NCI-H1417 treated with DMSO at 0.1 percent for 48 hours (cell line): ENCODE measurements around the gene TMEM203.
A peak's percentile ranks its signal among the peaks of the same experiment; 100 is the strongest.
"Not testable (repeated sequence)": the region's sequence is repeated elsewhere in the genome, so short reads cannot be mapped to it uniquely, and the experiment has no call there.

Experiments used
- DNase-seq: peaks from one replicate; lab custom pipeline; 2025; lab: John Stamatoyannopoulos, UW

The TMEM203 gene

GRCh38 chr9:137205126-137206069 lies at the start of gene TMEM203, which contains the start of gene NDOR1:
Gene TMEM203, minus strand, starts transcription at chr9:137205648. Its CDS starts 234 bp downstream, at chr9:137205414.
Gene NDOR1, plus strand, starts transcription at chr9:137205700. Its CDS starts 78 bp downstream, at chr9:137205778.
- DNase-seq = no peak

DNA sequence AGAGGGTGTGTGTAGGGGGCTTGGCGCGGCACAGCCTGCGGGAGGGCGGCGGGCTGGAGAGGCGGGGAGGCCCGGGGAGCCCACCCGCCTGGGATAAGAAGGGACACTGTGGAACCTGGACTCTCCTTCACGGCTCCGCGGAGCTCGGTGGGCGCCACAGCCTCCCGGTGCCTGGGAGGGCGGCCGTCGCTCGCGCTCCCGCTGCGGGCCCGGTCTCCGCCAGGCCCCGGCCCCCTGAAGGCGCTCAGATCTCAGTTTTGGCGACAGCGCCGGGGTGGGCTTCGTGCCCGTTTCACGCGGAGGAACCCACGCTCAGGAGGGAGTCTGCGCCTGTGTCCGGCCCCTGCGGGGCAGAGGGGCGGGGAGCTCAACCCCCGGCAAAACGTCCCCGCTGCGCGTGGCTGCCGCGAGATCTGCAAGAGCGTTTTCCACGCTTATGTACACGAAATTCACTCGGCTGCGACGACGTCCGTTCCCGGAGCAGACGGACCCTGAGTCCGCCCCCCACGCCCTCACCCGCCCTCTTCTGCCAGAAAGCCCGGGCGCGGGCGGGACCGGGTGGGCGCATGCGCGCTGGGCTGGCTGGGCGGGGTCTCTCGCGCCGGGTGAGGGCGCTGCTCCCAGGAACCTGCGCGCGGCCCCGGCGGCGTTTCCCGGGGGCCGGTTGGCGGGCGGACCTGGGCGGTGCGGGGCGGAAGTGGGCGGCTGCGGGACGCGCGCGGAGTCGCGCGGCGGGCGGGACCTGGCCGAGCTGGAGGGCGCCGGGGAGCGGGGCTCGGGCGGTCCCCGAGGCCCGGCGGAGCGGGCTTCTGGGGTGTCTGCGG lies 49.4 kb upstream of the TMEM203 start, which contains the start of gene NELFB:
Gene NELFB, plus strand, starts transcription at position 704 of the 824 bp plus-strand sequence.
- peak; percentile 46 for DNase-seq

GRCh38 chr9:137253717-137254623 lies 48.5 kb upstream of the TMEM203 start:
- no peak for DNase-seq

- DNase-seq = no peak
These were observed 47.4 kb upstream of the TMEM203 start for GRCh38 chr9:137252555-137253506.

DNA sequence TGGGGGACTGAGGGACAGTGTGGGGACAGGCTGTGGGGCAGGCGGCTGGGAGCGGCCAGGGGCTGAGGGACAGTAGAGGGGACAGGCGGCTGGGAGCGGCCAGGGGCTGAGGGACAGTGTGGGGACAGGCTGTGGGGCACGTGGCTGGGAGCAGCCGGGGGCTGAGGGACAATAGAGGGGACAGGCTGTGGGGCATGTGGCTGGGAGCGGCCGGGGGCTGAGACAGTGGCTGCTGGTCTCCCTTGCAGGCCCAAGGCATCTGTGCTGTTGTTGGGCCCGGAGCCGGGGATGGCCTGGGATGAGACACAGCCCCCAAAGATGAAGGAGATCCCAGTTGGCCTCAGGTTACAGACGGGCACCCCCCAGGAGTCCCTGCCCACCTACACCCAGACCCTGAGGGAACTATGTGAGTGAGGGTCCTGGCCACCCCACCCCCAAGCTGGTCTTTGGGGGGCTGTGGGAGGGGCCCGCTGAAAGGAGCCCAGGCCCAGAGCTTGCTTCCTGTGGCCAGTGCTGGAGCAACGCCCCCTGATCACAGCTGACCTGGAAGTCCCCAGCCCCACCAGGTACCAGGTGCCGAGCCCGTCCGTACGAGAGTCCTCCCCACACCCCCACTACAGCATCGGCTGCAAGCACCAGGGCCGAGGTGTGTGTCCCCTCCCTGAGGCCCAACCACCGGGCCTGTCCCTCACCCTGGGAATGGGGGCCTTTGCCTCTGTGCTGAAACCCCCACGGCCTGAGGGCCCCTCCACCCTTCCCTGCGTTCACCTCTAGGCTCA lies 46.2 kb upstream of the TMEM203 start:
- no peak for DNase-seq

DNA sequence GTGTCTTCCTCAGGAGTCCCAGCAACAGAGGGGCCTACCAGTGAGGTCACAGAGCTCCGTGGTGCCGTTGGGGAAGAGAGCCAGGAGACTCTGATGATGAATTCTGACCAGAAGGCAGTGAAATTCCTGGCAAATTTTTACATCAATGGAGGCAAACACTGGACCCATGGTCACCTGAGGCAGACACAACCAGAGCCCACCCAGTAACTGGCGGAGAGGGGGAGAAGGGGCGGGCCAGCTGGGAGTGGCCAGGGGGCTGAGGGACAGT lies 45.7 kb upstream of the TMEM203 start, which contains the start of gene STPG3:
Gene STPG3, plus strand, starts transcription at position 93 of the 268 bp plus-strand sequence. Its CDS starts 1 bp downstream, at position 94.
- no peak for DNase-seq

GRCh38 chr9:137250329-137251193 lies 45.1 kb upstream of the TMEM203 start:
- no peak for DNase-seq

GRCh38 chr9:137247916-137248175 lies 42.4 kb upstream of the TMEM203 start:
- no peak for DNase-seq

DNA sequence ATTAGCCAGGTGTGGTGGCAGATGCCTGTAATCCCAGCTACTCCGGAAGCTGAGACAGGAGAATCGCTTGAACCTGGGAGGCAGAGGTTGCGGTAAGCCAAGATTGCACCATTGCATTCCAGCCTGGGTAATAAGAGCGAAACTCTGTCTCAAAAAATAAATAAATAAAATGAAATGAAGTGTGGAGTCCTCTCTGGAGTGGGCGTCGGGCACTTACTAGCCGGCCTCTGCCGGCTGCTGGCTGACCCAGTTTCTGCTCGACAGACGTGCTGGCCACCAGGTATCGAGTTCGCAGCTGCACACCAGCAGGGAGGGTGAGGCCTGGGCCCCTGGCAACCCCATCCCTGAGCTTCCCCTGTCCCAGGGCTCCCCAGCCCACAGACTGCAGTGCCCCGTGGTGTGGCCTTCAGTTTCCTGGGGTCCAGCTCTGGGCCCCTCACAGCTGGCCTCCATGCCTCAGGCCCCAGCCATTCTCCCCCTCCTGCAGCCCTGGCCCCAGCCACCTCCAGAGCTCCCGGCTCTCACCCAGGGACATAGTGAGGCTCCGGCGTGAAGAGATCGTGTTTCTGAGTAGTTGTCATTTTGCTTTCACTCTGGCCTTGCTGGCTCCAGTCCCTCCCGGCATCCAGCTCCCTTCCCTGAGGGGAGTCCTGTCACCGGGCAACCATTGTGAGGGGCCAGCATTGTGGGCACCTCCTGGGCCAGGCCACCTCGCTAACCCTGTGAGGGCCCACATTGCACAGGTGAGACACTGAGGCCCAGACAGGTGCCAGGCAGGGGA lies 41.9 kb upstream of the TMEM203 start:
- no peak for DNase-seq

DNA sequence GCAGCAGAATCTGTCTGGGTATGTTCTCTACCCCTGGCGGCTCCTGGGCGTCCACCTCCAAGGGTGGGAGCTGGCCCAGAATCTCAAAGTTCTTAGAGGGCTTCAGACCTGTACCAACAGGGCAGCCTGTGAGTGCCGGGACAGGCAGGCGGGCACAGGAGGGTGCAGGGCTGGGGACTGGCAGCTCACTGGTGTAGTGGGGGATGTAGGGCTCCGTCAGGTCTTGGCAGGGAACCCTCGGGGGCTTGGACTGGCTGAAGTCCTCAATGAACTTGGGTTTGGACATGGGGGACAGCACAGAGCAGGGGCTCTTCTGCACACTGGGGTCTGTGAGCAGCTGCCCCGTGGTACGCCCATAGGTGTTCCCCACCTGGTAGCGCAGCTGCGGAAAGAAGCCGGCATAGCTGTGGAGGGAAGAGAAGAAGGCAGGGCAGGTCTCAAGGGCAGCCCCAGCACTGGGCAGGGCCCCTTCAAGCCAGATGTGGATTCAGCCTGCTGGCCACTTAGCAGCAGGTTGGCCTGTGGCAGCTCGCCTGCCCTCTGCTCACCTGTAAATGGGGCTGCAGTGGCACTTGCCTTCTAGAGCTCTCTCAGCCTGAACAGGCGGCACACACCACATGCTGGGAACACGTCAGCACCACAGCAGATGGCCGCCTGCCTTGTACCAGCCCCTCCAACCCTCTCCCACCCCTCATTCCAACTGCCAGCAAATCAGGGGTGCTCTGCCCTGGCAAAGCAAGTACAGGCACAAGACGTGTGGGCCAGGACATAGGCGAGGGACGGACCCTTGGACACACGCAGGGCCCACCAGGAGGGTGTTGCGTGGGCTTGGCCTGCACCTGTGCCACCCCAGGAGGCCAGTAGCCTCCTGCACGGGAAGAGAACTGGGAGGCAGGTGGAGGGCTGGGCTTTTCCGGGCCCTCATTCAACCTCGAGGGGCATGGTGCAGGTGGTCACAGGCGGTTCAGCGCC lies 40.3 kb upstream of the TMEM203 start:
- DNase-seq = peak; percentile 39

DNA sequence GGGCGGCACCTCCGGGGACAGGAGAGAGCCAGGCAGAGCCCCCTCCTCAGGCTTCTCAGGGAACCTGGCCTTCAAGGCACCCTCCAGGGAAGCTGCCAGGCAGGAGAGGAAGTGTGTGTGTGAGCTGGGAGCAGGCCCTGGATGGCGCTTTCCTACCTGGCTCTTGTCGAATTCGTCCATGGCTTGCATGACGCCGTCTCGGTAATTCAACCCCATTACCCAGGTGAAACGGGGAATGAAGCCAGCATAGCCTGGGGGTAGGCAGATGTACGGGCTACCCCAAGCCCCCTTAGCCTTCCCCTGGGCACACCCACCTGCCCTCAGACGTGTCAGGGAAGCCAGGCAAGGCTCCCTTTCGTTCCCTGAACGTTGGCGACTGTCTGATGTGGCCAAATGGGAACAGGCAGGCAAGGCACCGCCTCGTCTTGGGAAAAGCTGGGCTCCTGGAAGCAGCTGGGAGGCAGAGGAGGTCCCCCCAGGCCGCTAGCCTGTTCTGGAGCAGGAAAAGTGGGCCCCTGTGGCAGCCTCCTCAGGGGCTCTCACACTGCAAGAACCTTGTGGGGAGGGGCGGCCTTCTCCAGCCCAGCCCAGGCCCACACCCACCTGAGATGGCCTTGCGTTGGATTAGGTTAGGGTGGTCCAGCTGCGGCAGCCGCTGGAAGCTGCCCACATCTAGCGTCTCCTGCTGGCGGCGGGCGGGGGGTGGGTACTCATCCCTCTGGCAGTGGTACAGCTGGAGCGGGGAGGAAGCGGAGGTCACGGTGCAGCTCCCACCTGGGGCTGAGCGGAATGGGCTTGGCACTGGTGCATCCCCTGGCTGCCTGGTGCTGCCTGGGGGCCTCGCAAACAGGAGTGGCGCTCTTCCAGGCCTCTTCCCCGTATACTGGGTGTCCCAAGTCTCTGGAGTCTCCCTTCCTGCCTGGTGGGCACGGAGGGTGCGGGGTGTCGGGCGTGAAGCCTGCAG lies 39.3 kb upstream of the TMEM203 start:
- no peak for DNase-seq

- DNase-seq = no peak
These were observed 38.4 kb upstream of the TMEM203 start for GRCh38 chr9:137243626-137244485.

DNA sequence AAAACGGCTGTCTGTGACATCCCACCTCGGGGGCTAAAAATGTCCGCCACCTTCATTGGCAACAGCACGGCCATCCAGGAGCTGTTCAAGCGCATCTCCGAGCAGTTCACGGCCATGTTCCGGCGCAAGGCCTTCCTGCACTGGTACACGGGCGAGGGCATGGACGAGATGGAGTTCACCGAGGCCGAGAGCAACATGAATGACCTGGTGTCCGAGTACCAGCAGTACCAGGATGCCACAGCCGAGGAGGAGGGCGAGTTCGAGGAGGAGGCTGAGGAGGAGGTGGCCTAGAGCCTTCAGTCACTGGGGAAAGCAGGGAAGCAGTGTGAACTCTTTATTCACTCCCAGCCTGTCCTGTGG lies 37.8 kb upstream of the TMEM203 start:
- DNase-seq = not testable (repeated sequence)

DNA sequence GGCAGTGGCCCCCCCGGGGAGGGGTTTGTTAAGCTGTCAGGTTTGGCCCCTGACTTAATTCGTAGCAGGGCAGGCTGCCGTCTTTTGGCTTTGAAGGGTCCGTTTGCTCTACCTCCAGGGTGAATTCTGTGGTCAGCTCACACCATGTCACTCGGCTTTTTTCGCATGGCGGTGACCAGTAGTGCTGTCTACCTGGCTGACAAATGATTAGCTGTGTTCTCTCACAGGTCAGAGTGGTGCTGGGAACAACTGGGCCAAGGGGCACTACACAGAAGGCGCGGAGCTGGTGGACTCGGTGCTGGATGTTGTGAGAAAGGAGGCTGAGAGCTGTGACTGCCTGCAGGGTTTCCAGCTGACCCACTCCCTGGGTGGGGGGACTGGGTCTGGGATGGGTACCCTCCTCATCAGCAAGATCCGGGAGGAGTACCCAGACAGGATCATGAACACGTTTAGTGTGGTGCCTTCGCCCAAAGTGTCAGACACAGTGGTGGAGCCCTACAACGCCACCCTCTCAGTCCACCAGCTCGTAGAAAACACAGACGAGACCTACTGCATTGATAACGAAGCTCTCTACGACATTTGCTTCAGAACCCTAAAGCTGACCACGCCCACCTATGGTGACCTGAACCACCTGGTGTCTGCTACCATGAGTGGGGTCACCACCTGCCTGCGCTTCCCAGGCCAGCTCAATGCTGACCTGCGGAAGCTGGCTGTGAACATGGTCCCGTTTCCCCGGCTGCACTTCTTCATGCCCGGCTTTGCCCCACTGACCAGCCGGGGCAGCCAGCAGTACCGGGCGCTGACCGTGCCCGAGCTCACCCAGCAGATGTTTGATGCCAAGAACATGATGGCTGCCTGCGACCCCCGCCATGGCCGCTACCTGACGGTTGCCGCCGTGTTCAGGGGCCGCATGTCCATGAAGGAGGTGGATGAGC lies 37.1 kb upstream of the TMEM203 start:
- DNase-seq = no peak
